Measurements from ENCODE around the gene MMP15. TPM values are rescaled to one million over a fixed set of nuclear protein-coding genes. Genes with fewer than 3 reads are reported as not detected.
A peak's percentile ranks its signal among the peaks of the same experiment; 100 is the strongest.

Gene MMP15
- total RNA-seq, 1 donor from 2014 or later = 89.2 TPM

DNA sequence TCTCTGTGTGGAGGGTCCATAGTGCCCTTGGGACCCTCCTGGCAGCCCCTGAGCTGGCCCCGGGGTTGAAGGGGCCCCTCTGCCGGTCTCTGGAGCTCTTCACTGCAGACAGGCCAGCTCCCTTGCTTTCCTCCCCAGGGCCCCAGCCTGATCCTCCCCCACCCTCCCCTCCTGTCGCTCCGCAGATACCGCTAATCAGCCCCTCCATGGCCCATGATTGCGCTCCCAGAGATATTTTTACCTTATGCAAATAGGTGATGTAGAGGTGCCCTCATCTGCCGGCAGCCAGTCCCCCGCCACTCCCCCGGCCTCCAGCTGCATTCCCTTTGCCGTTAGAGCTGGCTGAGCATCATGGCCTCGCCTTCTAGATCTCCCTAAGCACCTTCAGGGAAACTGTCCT, 9.2 kb downstream of the MMP15 start:
- DNase-seq (ENCODE audit: low read depth) = no peak

DNA sequence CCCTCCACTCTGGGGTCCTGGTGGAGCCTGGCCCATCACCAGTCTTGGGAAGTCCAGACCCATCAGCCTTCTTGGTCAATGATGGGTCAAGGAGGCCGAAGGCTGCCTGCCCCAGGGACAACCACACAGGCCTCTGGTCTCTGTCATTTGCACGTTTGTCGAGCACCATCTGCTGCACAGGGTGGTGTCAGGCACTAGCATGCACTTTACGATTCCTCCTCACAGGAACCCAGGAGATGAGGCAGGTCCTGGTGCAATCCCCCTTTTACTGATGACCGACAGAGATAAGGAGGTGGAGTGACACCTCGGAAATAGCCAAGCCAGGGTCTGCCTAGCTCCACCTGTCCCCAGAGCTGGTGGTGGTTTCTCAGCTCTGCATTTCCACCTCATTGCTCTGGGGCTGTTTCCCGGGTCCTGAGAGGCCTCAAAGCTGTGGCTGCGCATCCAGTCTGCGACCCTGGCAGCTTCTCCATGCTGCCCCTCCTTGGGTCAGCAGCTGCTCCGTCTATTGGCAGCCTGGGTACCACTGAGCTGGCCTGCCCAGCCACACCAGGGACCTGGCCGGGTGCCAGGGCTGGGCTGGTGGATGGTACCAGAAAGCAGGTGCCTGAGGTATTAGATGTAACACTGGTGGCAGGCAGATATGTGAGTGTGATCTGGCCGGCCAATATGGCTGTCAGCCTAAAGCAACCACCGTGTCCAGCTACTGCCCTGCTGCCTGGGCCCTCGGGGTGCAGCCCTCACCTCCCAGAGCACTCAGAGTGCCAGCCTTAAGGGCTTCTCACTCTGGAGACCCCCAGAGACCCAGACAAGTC, 10.0 kb downstream of the MMP15 start:
- DNase-seq (ENCODE audit: low read depth) = peak; percentile 76

DNA sequence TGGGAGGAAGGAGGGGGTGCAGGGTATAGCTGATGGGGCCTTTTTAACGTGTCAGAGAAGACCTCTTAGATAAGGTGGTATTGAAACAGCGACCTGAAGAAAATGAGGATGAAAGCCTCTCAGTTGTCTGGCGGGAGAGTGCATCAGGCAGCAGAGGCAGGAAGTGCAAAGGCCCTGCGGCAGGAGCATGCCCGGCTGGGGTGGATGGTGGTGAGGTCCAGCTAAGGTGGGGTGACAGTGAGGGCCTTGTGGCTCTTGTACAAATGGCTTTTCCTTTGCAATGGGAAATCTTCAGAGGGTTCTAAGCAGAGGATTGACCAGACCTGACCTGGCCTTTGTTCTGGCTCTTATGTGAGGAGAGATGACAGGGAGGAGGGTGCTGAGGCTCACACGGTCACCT, 11.4 kb downstream of the MMP15 start:
- DNase-seq (ENCODE audit: low read depth) = no peak

DNA sequence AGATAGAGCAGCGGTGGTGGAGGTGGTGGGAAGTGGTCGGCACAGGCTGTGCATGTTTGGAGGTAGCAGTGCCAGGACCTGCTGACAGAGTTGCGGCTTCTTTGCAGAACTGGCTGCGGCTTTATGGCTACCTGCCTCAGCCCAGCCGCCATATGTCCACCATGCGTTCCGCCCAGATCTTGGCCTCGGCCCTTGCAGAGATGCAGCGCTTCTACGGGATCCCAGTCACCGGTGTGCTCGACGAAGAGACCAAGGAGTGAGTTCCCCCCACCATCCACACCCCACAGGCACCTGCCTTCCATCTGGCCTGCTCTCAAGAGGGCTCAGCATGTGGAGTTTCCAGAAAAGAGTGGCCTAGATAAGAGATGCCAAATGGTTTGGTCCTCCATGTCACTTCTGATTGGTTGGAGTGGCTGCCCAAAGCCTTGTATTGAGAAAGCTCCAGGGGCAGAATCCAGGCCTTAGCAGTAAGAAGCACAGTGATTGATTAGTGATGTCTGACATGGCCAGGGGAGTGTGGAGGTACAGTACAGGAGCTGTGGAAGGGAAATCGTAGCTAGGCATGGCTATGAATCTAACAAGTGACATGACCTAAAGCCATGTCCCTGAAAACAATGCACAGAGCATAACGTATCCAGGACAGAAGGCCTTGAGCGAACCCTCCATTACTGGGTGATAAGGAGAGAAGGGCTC, 12.0 kb downstream of the MMP15 start:
- no peak for DNase-seq (ENCODE audit: low read depth)

DNA sequence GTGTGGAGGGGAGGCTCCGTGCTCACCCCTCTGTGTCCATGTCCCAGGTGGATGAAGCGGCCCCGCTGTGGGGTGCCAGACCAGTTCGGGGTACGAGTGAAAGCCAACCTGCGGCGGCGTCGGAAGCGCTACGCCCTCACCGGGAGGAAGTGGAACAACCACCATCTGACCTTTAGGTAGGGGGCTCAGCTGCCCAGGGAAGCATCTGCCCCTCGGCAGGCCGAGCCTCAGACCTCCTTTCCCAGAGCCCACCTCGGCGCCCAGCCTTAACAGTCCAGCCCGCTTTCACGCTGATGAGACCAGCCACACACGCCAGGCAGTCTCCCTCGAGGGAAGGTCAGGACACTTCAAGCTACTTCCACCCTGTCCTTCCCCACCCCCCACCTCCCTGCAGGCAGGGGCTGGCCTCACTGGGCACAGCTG, 12.7 kb downstream of the MMP15 start:
- DNase-seq (ENCODE audit: low read depth) = no peak

DNA sequence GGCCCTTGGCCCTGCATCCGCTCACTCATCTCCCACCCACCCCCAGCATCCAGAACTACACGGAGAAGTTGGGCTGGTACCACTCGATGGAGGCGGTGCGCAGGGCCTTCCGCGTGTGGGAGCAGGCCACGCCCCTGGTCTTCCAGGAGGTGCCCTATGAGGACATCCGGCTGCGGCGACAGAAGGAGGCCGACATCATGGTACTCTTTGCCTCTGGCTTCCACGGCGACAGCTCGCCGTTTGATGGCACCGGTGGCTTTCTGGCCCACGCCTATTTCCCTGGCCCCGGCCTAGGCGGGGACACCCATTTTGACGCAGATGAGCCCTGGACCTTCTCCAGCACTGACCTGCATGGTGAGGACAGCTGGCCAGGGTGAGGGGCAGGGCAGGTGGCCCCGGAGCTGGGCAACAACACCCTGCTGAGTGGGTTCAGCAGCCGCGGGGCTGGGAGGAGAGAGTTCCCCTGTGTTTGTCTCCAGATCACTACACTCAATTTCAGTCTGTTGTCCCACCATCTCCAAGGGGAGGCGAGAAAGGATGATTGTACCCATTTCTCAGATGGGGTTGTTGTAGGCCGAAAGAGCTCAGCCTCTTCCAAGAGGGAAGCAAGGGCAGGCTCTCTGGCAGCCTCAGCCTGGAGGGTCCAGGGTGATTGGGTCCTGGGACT, 14.4 kb downstream of the MMP15 start:
- DNase-seq (ENCODE audit: low read depth) = no peak

DNA sequence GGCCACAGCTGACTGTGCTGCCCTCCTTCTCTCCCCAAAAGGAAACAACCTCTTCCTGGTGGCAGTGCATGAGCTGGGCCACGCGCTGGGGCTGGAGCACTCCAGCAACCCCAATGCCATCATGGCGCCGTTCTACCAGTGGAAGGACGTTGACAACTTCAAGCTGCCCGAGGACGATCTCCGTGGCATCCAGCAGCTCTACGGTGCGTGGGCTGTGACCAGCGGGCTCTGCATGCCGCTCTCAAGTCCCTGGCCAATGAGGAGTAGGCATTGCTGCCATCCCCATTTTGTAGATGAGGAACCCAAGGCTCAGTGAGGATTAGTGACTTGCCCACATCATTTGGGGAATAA, 14.9 kb downstream of the MMP15 start:
- DNase-seq (ENCODE audit: low read depth) = no peak

DNA sequence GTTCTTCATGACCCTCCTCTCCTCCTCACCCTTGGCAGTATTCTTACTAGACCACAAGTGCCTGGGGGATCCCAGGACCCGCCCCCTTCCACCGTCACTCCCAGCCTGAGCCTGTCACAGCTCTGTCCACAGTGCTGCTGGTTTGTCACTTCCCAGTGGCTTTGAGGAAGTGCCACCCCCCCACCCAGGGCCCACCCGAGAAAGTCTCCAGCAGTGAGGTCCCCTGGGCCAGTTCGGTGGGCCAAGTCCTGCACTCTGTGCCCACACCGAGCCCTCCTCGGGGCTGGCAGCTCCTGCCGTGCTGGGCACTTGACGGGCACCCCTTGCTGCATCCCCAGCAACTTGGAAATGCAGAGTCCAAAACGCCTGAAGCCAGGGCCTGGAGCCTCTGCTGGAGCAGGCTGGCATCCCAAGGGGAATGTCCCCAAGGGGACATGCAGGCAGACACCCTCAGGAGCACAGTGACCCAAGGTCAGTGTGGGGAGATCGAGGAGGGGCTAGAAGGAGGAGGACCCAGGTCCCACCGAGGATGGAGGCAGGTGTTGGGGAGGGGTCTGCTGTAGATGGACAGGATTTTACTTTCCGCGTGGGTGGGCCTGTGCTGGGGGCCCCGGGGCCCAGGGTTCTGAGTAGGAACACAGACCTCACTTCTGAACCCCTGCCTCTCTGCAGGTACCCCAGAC, 15.5 kb downstream of the MMP15 start:
- no peak for DNase-seq (ENCODE audit: low read depth)

DNA sequence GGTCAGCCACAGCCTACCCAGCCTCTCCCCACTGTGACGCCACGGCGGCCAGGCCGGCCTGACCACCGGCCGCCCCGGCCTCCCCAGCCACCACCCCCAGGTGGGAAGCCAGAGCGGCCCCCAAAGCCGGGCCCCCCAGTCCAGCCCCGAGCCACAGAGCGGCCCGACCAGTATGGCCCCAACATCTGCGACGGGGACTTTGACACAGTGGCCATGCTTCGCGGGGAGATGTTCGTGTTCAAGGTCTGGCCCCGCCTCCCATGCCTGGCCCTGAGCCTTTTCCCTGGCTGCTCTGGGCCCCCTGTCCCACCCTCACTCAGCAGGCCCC, 16.0 kb downstream of the MMP15 start:
- no peak for DNase-seq (ENCODE audit: low read depth)

DNA sequence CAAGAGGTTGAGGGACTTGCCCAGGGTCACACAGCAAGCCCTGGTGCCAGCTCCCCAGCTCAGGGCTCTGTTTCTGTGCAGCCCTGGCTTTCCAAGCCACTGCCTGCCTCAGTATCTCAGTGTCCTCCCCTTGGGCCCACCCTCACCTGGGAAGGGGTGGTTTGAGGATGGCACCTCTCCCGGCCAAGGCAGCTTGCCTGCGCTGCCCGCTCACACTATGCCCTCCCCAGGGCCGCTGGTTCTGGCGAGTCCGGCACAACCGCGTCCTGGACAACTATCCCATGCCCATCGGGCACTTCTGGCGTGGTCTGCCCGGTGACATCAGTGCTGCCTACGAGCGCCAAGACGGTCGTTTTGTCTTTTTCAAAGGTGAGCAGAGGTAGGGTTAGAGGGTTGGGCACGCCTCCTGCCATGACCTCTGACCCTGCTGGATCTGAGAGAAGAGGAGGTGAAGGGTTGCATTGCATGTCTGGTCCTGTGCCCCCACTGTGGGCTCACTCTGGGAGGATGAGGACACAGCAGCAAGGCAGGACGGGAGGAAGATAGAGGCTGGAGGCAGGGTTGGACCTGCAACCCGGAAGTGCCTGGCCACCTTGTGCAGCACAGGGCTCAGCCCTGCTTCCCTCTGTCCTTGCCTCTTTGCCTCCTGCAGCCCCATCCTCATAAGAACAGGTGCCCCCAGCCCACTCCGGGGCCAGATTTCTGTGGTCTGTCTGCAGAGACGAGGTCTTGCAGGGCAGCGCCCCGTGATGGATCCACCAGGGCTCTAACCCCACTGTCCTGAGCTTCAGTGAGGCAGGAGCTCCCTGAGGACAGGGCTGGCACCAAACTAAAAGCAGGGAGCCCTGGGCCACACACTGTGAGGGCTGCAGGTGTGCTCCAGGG, 16.7 kb downstream of the MMP15 start:
- DNase-seq (ENCODE audit: low read depth) = no peak

DNA sequence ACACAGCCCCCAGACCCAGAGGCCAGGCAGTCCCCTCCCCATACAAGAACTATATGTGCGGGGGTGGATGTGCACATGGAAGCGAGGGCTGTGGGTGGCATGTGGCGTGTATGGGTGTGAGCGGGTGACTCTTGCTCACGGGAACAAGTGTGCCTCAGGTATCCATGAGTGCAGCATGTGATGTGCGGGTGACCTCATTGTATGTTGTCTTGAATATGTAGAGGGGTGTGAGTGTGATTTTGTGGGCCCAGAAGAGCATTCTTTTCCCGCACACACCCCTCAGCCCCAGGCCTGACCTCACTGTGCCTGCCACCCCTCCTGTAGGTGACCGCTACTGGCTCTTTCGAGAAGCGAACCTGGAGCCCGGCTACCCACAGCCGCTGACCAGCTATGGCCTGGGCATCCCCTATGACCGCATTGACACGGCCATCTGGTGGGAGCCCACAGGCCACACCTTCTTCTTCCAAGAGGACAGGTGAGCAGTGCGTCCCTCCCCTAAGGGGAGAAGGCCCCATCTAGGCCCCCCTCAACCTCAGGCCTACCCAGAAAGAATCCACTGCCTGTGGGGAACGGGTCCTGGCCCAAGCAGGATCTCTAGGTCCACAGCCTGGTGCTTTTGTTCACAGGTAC, 17.4 kb downstream of the MMP15 start:
- DNase-seq (ENCODE audit: low read depth) = no peak

DNA sequence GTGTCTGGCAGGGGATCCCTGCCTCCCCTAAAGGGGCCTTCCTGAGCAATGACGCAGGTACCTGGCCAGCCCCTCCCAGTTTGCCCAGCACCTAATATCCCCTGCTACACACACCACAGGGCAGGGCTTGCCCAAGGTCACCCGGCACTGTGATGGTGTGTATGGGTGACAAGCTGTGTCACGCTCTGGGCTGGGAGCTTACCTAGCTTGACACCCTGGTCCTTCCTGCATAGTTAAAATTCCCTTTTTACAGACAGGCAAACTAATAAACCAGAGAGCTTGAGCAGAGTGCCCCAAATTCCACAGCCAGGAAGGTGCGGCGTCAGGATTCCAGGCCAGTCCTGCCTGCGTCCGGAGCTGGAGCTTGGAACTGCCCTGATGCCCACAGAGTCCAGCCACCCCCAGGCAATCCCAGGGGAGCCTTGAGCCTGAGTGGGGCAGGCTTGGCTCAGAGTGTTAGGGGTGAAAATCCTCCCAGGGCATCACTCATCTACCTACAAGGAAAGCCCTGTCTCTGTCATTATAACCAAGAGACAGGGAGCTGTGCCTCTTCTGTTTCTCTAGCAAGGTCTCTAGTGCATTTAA, 18.1 kb downstream of the MMP15 start:
- no peak for DNase-seq (ENCODE audit: low read depth)

DNA sequence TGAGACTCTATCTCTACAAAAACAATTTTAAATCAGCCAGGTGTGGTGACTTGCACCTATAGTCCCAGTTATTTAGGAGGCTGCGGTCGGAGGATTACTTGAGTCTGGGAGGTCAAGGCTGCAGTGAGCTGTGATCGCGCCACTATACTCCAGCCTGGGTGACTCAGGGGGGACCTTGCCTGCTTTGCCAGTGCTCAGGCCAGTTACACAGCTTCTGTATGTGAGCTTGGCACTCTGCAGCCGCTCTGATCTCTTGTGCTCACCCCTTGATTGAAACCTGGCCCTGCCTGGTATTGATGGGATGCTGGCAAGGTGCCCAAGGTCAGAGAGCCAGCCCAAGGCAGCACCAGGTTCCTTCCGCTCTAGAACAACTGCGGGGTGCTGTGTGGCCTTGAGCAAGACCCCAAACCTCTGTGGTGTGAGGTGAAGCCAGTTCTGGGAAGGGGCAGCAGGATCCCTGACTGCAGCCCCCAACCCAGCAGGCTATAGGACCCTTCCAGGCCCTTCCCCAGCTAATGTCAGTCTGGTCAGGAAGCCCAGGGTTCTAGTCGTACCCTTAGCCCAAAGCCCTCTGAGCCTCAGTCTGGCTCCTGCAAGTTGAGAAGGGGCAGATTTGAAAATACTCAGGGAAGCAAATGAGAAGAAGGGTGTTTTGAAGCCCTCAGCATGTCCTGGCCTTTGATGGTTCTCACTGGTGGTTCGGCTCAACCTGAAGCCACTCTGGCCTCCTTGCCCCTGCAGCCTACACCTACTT, 18.9 kb downstream of the MMP15 start:
- DNase-seq (ENCODE audit: low read depth) = no peak

DNA sequence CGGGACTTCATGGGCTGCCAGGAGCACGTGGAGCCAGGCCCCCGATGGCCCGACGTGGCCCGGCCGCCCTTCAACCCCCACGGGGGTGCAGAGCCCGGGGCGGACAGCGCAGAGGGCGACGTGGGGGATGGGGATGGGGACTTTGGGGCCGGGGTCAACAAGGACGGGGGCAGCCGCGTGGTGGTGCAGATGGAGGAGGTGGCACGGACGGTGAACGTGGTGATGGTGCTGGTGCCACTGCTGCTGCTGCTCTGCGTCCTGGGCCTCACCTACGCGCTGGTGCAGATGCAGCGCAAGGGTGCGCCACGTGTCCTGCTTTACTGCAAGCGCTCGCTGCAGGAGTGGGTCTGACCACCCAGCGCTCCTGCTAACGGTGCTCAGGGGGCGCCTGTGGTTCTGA, 19.5 kb downstream of the MMP15 start:
- DNase-seq (ENCODE audit: low read depth) = no peak

DNA sequence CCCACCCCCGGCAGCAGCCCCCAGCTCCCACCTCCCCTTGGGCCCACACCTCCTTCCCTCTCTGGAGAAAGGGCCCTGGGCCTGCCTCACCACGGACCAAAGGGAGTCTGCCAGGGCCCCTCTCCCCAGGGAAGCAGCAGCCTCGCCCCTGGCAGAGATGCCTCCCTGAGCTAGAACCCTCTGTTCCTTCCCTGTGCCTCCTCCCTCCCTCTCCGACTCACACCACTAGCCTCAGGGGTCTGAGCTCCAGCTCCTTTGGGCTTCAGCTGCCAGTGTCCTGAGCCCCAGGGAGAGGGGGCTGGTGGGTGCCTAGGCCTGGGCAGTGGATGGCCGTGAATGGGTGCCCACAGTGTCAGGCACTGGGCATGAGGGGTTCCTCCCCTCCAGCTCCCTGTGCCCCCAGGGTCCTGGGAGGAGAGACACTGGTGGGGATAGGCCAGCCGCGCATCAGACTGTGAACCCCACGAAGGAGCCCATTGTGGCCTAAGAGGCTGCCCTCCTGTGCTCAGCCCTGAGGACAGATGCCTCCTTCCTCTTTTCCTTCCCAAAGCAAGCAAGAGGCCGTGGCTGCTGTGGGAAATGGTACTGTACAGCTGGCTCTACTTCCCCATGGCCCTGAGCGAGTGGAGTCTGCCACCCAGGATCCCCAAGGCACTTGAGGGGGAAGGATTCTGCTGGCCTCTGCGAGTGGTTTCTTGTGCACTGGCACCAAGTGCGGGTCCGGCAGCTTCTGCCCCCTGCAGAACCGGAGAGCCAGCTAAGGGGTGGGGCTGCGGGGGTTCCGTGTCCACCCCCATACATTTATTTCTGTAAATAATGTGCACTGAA, 20.7 kb downstream of the MMP15 start:
- no peak for DNase-seq (ENCODE audit: low read depth)

DNA sequence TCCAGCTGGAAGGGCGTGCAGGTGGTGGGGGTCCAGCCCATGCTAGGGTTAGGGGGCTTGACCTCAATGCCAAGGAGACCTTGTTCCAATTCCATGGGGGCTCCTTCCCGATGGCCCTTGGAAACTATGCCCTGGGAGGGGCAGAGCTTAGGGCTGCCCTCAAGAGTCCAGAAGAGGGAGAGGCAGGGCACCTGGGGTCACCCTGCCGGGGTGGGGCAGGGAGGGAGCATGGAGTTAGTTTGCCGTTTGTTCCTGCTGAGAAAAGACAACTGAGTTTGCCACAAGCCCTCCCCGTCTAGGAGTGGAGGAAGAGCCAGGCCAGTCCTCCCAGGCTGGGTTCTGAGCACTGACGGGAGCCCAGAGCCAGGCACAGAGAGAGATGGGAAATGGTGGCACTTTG, 21.4 kb downstream of the MMP15 start:
- no peak for DNase-seq (ENCODE audit: low read depth)

DNA sequence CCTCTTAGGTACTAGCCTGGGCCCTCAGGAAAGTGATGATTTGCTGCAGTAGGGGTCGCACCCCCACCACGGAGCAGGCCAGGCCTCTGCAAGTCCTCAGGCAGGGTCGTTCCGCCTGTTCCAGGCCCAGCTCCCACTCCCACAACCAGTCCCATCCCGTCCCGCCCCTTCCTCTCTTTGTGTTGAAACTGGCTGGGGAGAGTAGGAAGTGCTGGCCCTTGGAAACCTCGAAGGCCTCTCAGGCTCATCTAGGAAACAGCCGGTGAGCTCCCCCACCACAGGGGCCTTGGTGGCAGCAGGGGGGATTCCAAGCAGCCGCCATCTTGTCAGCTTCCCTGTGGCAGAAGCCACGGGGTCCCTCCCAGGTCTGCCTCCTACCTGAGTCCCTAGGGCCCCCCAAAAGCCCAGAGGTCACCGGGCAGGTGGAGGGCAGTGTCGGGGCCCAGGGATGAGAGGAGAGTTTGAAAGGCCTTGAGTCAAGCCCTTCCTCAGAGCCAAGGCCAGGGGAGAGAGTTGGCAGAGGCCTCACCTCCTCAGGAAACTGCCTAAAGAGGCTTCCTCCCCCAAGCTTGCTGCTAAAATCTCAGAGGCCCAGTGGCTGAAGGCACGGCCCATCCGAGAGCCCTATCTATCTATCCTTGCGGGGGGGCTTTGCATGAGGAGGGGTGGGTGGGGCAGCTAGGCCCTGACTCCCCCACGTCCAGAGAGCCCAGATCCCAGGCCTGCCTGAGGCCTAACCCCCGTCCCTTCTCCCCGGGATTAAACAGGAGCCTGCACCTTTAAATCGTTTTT, 22.2 kb downstream of the MMP15 start:
- no peak for DNase-seq (ENCODE audit: low read depth)
